ENCODE results near the gene CA6.

DNA sequence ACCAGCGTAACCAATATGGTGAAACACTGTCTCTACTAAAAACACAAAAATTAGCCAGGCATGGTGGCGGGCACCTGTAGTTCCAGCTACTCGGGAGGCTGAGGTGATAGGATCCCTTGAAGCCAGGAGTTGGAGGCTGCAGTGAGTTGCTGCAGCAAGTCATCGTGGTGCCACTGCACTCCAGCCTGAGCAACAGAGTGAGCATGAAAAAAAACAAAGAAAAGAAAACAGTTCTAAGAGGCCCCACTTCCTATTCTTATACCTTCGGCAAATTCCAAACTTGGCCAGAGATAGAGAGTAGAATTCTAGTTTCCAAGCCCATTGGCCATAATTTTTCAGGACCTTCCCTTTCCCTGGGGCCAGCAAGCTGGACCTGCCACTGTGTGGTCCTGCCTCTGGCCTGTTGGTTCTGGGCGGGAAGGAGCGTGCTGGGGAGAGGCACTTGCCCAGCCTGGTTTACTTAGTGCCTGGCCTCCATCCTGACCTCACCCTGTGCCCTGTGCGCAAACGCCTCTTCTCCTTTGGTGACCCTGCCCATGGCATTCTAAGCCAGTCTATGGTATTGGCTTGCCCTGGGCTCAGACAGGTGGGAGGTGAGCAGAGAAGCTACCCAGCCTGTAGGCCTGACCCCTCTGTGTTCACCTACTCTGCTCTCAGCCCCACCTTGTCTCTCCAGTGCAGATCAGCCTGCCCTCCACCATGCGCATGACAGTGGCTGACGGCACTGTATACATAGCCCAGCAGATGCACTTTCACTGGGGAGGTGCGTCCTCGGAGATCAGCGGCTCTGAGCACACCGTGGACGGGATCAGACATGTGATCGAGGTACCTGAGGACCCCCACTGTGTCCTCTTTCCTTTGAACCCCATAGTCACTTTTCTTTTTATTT, 11.0 kb downstream of the CA6 start:
- TF ChIP-seq, protein P1, sequence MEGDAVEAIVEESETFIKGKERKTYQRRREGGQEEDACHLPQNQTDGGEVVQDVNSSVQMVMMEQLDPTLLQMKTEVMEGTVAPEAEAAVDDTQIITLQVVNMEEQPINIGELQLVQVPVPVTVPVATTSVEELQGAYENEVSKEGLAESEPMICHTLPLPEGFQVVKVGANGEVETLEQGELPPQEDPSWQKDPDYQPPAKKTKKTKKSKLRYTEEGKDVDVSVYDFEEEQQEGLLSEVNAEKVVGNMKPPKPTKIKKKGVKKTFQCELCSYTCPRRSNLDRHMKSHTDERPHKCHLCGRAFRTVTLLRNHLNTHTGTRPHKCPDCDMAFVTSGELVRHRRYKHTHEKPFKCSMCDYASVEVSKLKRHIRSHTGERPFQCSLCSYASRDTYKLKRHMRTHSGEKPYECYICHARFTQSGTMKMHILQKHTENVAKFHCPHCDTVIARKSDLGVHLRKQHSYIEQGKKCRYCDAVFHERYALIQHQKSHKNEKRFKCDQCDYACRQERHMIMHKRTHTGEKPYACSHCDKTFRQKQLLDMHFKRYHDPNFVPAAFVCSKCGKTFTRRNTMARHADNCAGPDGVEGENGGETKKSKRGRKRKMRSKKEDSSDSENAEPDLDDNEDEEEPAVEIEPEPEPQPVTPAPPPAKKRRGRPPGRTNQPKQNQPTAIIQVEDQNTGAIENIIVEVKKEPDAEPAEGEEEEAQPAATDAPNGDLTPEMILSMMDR (IDR thresholded peaks at IDR 0.05; ENCODE audit: insufficient read depth, low read length, poor library complexity, severe bottlenecking) = no peak
- no peak for TF ChIP-seq EZH2phosphoT487 (conservative IDR thresholded peaks at IDR 0.05; ENCODE audit: low read length)
